C4-2B (cell line): ENCODE measurements around the gene RGS16.

Experiments
- H3K27ac ChIP-seq: fragments of 450-650 bp; 2 replicates; pipeline ENCODE4 v1.5.1; 2017
- ZFX ChIP-seq: fragments of 450-650 bp; IDR thresholded peaks from 2 replicates; pipeline ENCODE4 v1.6.1; 2017
- TF ChIP-seq, protein P1 (sequence below): fragments of 450-650 bp; conservative IDR thresholded peaks from 2 replicates; pipeline ENCODE4 v1.5.1; 2017; ENCODE audit warnings: mild to moderate bottlenecking

Gene RGS16

DNA sequence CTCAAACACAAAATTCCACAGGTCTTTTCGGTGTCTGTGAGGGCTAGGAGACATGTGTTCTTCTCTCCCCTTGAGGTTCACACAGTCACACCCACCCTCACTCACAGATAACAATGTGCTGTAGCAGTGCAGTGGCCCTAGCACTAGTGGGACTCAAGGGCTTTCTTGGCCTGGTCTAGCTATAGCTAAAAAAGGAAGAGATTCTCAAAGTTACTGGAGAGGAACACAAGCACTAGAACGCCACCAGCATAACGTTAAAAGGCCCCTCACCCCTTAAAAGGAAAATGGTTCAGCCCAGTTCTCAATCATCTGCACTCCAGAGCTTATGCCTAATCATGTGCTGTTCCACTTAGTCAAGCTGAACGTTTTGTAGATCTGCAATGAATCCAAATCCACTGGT is 40.7 kb upstream of the RGS16 start:
- TF ChIP-seq, protein P1, sequence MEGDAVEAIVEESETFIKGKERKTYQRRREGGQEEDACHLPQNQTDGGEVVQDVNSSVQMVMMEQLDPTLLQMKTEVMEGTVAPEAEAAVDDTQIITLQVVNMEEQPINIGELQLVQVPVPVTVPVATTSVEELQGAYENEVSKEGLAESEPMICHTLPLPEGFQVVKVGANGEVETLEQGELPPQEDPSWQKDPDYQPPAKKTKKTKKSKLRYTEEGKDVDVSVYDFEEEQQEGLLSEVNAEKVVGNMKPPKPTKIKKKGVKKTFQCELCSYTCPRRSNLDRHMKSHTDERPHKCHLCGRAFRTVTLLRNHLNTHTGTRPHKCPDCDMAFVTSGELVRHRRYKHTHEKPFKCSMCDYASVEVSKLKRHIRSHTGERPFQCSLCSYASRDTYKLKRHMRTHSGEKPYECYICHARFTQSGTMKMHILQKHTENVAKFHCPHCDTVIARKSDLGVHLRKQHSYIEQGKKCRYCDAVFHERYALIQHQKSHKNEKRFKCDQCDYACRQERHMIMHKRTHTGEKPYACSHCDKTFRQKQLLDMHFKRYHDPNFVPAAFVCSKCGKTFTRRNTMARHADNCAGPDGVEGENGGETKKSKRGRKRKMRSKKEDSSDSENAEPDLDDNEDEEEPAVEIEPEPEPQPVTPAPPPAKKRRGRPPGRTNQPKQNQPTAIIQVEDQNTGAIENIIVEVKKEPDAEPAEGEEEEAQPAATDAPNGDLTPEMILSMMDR: no peak
- no peak for TF ChIP-seq ZFX

DNA sequence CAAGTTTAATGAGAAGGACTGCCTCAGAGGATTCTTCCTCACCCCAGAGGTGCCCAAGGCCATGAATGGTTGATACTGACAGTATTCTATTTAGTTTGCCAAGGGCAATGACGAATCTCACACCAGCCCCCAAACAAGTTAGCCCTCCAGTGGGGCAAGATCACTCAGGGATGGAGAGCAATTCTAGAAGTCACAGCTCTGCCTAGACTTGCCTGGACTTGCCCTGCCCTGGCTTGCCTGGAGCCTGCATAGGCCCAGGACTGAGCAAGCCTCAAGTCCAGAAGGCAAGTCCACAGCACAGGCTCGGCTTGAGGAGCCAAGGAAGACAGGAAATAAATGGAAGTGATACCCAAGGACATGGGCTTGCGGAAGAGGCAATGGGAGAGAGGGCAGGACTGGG is 39.5 kb upstream of the RGS16 start:
- no peak overlapping the region for H3K27ac ChIP-seq
- TF ChIP-seq, protein P1: no peak
- no peak for TF ChIP-seq ZFX

More for the DNA sequence above, 40.7 kb upstream of the RGS16 start:
- no peak overlapping the region for H3K27ac ChIP-seq

DNA sequence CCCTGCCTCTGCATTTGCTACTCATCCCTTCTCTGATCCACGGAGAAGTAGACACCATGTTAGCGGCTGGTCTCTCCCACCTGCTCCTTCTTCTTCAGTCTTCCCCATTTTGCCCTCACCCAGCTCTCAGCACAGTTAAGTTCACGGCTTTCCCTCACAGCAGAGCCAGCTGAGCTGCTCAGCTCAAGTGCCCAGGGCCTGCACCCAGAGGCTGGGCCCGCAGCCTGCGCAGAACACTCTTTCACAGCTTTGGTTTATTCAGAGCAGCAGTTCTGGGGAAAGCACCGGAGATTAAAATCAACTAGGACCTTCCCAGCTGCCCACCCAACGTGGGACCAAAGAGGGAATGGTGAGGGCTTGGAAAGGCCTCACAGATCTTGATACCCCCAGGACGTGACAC is 38.3 kb upstream of the RGS16 start:
- TF ChIP-seq, protein P1: no peak
- no peak for TF ChIP-seq ZFX
- no peak overlapping the region for H3K27ac ChIP-seq

DNA sequence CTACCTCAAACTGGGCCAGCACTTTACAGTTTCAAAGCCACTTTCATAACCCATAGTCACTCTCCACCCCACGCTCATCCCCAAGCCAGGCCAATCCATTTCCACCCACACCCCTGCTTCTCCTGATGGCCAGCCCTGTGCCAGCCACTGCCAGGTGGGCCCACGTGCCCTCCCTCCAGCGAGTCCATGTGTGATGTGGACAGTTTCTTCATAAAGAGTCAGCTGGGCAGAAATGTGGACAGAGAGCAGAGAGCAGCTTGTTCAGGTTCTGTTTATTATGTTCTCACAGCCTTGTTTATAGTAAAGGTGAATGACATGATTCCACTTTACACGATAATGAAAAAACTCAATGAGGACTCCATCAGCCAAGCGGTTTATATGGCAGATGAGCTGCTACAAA is 37.4 kb upstream of the RGS16 start:
- no peak for TF ChIP-seq ZFX
- TF ChIP-seq, protein P1: no peak
- H3K27ac ChIP-seq: no peak overlapping the region

DNA sequence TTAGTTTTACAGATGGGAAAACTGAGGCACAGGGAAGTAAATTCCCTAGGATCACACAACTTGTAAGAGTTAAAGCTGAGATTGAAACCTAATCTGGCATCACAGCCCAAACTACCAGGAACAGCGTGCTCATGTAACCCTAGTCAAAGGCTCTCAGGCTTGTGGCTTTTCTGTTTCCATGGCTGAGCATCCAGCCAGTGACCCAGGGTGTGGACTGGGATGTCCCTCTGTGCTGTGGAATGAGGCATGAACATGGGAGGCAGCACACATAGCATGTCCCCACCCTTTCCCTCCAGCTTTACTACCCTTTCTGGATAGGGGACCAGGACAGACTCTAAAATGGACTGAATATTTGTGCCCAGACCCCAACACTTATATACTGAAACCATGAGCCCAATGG is 35.1 kb upstream of the RGS16 start:
- H3K27ac ChIP-seq: no peak overlapping the region
- no peak for TF ChIP-seq ZFX
- TF ChIP-seq, protein P1: no peak

DNA sequence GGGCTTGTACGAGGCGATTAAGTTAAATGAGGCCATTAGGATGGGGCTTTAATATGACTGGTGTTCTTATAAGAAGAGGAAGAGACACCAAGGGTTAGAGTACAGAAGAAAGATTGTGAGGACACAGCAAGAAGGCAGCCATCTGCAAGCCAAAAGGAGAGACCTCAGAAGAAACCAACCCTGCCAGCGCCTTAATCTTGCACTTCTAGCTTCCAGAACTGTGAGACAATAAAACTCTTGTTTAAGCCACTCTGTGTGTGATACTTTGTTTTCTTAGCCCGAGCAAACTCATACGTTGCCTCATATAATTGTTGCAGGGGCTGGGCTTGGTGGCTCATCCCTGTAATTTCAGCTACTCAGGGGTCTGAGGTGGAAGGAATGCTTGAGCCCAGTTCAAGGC is 33.6 kb upstream of the RGS16 start:
- no peak overlapping the region for H3K27ac ChIP-seq
- TF ChIP-seq, protein P1: no peak
- TF ChIP-seq ZFX: no peak

DNA sequence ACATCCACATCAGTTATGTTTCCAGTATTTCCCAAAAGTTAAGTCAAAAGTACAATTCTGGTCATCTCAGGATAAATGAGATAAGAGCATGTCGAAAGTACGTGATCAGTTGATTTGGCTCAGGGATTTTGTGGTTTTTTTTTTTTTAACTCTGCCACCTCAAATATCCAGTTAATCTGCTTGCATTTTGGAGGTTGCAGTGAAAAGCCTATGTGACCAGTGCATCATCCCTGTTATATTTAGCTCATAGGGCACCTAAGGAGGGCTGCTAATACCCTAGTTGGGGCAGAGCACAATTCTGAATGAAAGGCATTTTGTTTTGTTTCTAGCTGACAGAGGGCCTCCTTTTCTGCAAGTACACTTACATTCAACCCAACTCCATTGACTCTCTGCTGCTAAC is 31.7 kb upstream of the RGS16 start:
- TF ChIP-seq, protein P1: no peak
- TF ChIP-seq ZFX: no peak
- H3K27ac ChIP-seq: no peak overlapping the region
